ENCODE results near the gene CRYGD.

DNA sequence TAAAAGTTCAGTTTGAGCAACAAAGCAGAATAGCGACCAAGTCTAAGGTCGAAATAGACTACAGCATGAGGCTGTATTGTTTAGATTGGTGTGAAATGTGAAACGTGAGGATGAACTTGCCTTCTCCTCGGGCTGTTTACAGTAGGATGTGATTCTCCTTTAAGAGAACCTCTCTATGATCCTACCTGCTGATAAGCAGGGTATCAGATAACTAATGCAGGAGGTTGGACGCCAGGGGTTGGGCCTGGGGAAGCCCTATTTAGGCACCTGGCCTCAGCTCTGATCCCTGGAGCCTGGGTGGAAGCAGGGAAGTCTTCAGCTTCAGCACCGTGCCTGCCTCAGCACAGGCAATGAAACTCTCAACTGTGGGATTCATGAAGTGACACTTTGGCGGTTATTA lies 11.4 kb downstream of the CRYGD start:
- TF ChIP-seq OVOL3 (tag by site-specific recombination; IDR thresholded peaks at IDR 0.05) (no peak), SP2 (tag by site-specific recombination; IDR thresholded peaks at IDR 0.05) (no peak), ZNF48 (tag by site-specific recombination; IDR thresholded peaks at IDR 0.05) (no peak), ZNF24 (tag by site-specific recombination; IDR thresholded peaks at IDR 0.05) (no peak), ZBTB17 (tag by site-specific recombination; IDR thresholded peaks at IDR 0.05) (peak; percentile 52; the same call in 1 of the 2 replicates)
- TF ChIP-seq, protein P1, sequence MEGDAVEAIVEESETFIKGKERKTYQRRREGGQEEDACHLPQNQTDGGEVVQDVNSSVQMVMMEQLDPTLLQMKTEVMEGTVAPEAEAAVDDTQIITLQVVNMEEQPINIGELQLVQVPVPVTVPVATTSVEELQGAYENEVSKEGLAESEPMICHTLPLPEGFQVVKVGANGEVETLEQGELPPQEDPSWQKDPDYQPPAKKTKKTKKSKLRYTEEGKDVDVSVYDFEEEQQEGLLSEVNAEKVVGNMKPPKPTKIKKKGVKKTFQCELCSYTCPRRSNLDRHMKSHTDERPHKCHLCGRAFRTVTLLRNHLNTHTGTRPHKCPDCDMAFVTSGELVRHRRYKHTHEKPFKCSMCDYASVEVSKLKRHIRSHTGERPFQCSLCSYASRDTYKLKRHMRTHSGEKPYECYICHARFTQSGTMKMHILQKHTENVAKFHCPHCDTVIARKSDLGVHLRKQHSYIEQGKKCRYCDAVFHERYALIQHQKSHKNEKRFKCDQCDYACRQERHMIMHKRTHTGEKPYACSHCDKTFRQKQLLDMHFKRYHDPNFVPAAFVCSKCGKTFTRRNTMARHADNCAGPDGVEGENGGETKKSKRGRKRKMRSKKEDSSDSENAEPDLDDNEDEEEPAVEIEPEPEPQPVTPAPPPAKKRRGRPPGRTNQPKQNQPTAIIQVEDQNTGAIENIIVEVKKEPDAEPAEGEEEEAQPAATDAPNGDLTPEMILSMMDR (tag by site-specific recombination; IDR thresholded peaks at IDR 0.05) = no peak

Measured in HEK293 (cell line).